IMR-90 (cell line): ENCODE data around the gene RBPJL. TPM values are rescaled to one million over a fixed set of nuclear protein-coding genes. Genes with fewer than 3 reads are reported as not detected.

Experiments used
- ATAC-seq: fragments of 200-7000 bp; cut with Tn5 transposase; 2 replicates; pipeline ENCODE4 v1.9.1; 2020; ENCODE audit warnings: low read depth, mild to moderate bottlenecking, moderate library complexity
- BruUV-seq: library from RNA; stranded (reverse); fragments of 400-500 nt; replicated peaks from 2 replicates; lab custom pipeline; 2021; lab: Mats Ljungman, UMichigan
- CTCF ChIA-PET: fragments of 300-600 bp; formaldehyde crosslinking; extraction: SDS; loops from one replicate; lab custom pipeline; 2021; ENCODE audit warnings: antibody characterized with exemption; lab: Yijun Ruan, JAX
- POLR2A ChIA-PET: fragments of 300-600 bp; sonication (Branson Sonifier 250); formaldehyde crosslinking; loops from one replicate; lab custom pipeline; 2022; ENCODE audit warnings: antibody characterized with exemption; ENCODE audit not compliant: unreplicated experiment; lab: Charles Lee
- DNase-seq: peaks from one replicate; pipeline ENCODE4 v3.0.0; 2013
- H2AFZ ChIP-seq: replicated peaks from 2 replicates; pipeline ENCODE3; 2013; ENCODE audit warnings: low read length, mild to moderate bottlenecking; ENCODE audit not compliant: poor library complexity
- H2AK5ac ChIP-seq: 2 replicates; pipeline ENCODE4 v1.6.1; 2013; ENCODE audit warnings: low read depth, low read length, inconsistent platforms
- H2AK9ac ChIP-seq: replicated peaks from 2 replicates; pipeline ENCODE3; 2013; ENCODE audit warnings: mild to moderate bottlenecking, low read depth, low read length, moderate library complexity; ENCODE audit not compliant: poor library complexity
- H2BK120ac ChIP-seq: 2 replicates; pipeline ENCODE4 v1.6.1; 2013; ENCODE audit warnings: low read depth, low read length, inconsistent platforms
- H2BK15ac ChIP-seq: 3 replicates; pipeline ENCODE4 v1.6.1; 2013; ENCODE audit warnings: low read depth, low read length, inconsistent platforms
- H2BK20ac ChIP-seq: 2 replicates; pipeline ENCODE4 v1.6.1; 2013; ENCODE audit warnings: low read depth, mild to moderate bottlenecking, inconsistent platforms, low read length, moderate library complexity
- H2BK5ac ChIP-seq: 2 replicates; pipeline ENCODE4 v1.6.1; 2013; ENCODE audit warnings: mild to moderate bottlenecking, low read depth, low read length, inconsistent platforms; ENCODE audit not compliant: poor library complexity, severe bottlenecking
- H3K14ac ChIP-seq: replicated peaks from 2 replicates; pipeline ENCODE4 v1.6.1; 2013; ENCODE audit warnings: low read depth, low read length, inconsistent platforms
- H3K18ac ChIP-seq: 2 replicates; pipeline ENCODE4 v1.6.1; 2013; ENCODE audit warnings: low read depth, low read length, control low read depth
- H3K23ac ChIP-seq: 2 replicates; pipeline ENCODE4 v1.6.1; 2013; ENCODE audit warnings: low read depth, low read length, inconsistent platforms
- H3K27ac ChIP-seq: 2 replicates; pipeline ENCODE4 v1.5.1; 2013; ENCODE audit warnings: mild to moderate bottlenecking, control low read depth, low read length; ENCODE audit not compliant: insufficient read depth
- H3K27me3 ChIP-seq: 2 replicates; pipeline ENCODE4 v1.6.1; 2013; ENCODE audit warnings: low read length; ENCODE audit not compliant: control insufficient read depth, insufficient read depth
- H3K36me3 ChIP-seq: 2 replicates; pipeline ENCODE4 v1.6.1; 2013; ENCODE audit warnings: low read length, mixed read lengths; ENCODE audit not compliant: control insufficient read depth, insufficient read depth
- H3K4ac ChIP-seq: 2 replicates; pipeline ENCODE4 v1.6.1; 2013; ENCODE audit warnings: low read depth, low read length, inconsistent platforms
- H3K4me1 ChIP-seq: 2 replicates; pipeline ENCODE4 v1.6.1; 2013; ENCODE audit warnings: low read length, mixed read lengths; ENCODE audit not compliant: control insufficient read depth, insufficient read depth
- H3K4me2 ChIP-seq: 2 replicates; pipeline ENCODE4 v1.6.1; 2013; ENCODE audit warnings: low read depth, mild to moderate bottlenecking, control low read depth, low read length, moderate library complexity
- H3K4me3 ChIP-seq: 2 replicates; pipeline ENCODE4 v1.5.1; 2013; ENCODE audit warnings: low read depth, mild to moderate bottlenecking, control low read depth, low read length, moderate library complexity; ENCODE audit not compliant: insufficient read depth
- H3K56ac ChIP-seq: 2 replicates; pipeline ENCODE4 v1.6.1; 2013; ENCODE audit warnings: low read length, inconsistent platforms; ENCODE audit not compliant: insufficient read depth; ENCODE audit errors: extremely low read depth
- H3K79me1 ChIP-seq, 2 experiments: 2 replicates each; pipeline ENCODE4 v1.6.1; 2013; ENCODE audit warnings: low read length in 2 of 2, inconsistent platforms in 1 of 2, low read depth in 1 of 2
- H3K9ac ChIP-seq: 2 replicates; pipeline ENCODE4 v1.6.1; 2013; ENCODE audit warnings: low read depth, low read length, control low read depth
- H3K9me1 ChIP-seq: 2 replicates; pipeline ENCODE4 v1.6.1; 2013; ENCODE audit warnings: low read length, inconsistent platforms; ENCODE audit not compliant: insufficient read depth
- H3K9me3 ChIP-seq: 2 replicates; pipeline ENCODE4 v1.6.1; 2013; ENCODE audit warnings: low read length; ENCODE audit not compliant: control insufficient read depth, insufficient read depth
- H4K20me1 ChIP-seq: 2 replicates; pipeline ENCODE4 v1.6.1; 2013; ENCODE audit warnings: low read length, inconsistent platforms; ENCODE audit not compliant: insufficient read depth
- H4K5ac ChIP-seq: 2 replicates; pipeline ENCODE4 v1.6.1; 2013; ENCODE audit warnings: mild to moderate bottlenecking, low read depth, low read length, control low read depth
- H4K8ac ChIP-seq, 2 experiments: 2 replicates each; pipeline ENCODE4 v1.6.1; 2013; ENCODE audit warnings: low read depth in 2 of 2, low read length in 2 of 2, control low read depth in 1 of 2, inconsistent platforms in 1 of 2
- H4K91ac ChIP-seq: 2 replicates; pipeline ENCODE4 v1.6.1; 2013; ENCODE audit warnings: low read depth, low read length, inconsistent platforms; ENCODE audit not compliant: insufficient read depth
- SMC3 ChIP-seq: fragments of 150-350 bp; IDR thresholded peaks from 2 replicates; pipeline ENCODE4 v1.6.1; 2016; ENCODE audit warnings: low read depth, mild to moderate bottlenecking, antibody characterized with exemption, low read length, moderate library complexity
- WGBS, 2 experiments: methylation state at CpG; one replicate each; pipeline versions ENCODE4 v1.1.5 to v1.1.7; 2013; ENCODE audit warnings: missing lambda C conversion rate in 2 of 2; ENCODE audit not compliant: insufficient read length in 1 of 2; ENCODE audit errors: extremely low coverage in 2 of 2; 5-methylcytosine and 5-hydroxymethylcytosine counted together
- dilution Hi-C: fragments of 300-500 bp; cut with HindIII; formaldehyde crosslinking; loops from one replicate; pipeline ENCODE4 v1.14.3; 2018; ENCODE audit warnings: low sequenced_read_pairs; ENCODE audit not compliant: unreplicated experiment
- in situ Hi-C: fragments of 300-500 bp; cut with MboI; formaldehyde crosslinking; loops from 3 replicates; pipeline ENCODE4 v1.14.3; 2019; ENCODE audit warnings: low sequenced_read_pairs, inconsistent platforms, mixed read lengths
- intact Hi-C: fragments of 100-400 bp; cut with micrococcal nuclease; formaldehyde crosslinking; loops from 2 replicates; pipeline ENCODE4 v1.10.0; 2022
- polyA plus RNA-seq, 3 experiments: library from polyadenylated mRNA; depleted of rRNA; stranded (reverse); fragments of >200 nt; gene quantifications; 2 replicates each; pipeline ENCODE4 v1.2.3, GENCODE V29; 2012; ENCODE audit warnings: low replicate concordance in 1 of 3
- total RNA-seq: library from RNA; depleted of rRNA; stranded (reverse); fragments of >200 nt; gene quantifications from 2 replicates; pipeline ENCODE4 v1.2.3, GENCODE V29; 2012
- TF ChIP-seq, protein P1 (sequence below): conservative IDR thresholded peaks from 2 replicates; pipeline ENCODE4 v1.5.1; 2012; ENCODE audit warnings: mild to moderate bottlenecking, low read depth, low read length, improper control_type of control experiment
- TF ChIP-seq, protein P2 (sequence below): fragments of 150-350 bp; IDR thresholded peaks from 2 replicates; pipeline ENCODE4 v1.6.1; 2017; ENCODE audit warnings: mild to moderate bottlenecking, antibody characterized with exemption, low read length, low read depth

The RBPJL gene
- total and polyA plus RNA-seq, 2 of the 4 experiments (the other 2 are of a cell fraction): not detected

DNA sequence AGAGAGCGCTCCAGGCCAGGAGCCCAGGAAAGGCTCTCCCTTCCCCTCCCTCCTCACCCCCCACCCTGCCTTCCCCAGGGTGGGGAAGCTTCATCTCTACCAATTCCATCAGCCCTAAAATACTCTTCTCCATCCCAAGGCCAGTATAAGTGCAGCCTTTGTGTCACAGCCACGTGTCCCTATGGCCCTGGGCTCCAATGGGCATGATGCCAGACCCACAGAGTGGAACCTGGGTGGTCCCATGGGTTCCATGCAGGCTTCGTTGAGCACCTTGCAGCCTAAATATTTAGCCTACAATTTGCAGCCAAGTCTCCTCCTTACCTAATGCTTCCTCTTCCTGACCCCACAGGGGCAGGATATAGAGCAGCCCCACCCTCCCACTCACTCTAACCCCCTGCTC lies 2.4 kb downstream of the RBPJL start:
- H3K9me3 ChIP-seq: no peaks in the 10 kb centered on the region
- DNase-seq: no peak
- in situ Hi-C loops: no loop called here
- no TSS peak for BruUV-seq
- H2AFZ ChIP-seq: no peak overlapping the region
- no peak for ATAC-seq
- no peak overlapping the region for H2BK15ac ChIP-seq
- H2BK120ac ChIP-seq: no peak overlapping the region
- no peak overlapping the region for H4K8ac ChIP-seq
- H4K5ac ChIP-seq: no peak overlapping the region
- H3K79me1 ChIP-seq: no peaks in the 10 kb centered on the region
- H3K4ac ChIP-seq: no peak overlapping the region
- H3K4me1 ChIP-seq: peaks cover 2% of the 10 kb centered on the region; the same call in 1 of the 2 replicates
- intact Hi-C loops: no loop called here
- 38% methylated on average over 3 of the region's 3 CpGs; no CpG with 5 or more reads in 1 of the 2 experiments for WGBS, 2 experiments
- no peak overlapping the region for H3K56ac ChIP-seq
- H3K18ac ChIP-seq: no peak overlapping the region
- H3K4me3 ChIP-seq: no peak overlapping the region
- no peak overlapping the region for H2AK5ac ChIP-seq
- no peak overlapping the region for H2AK9ac ChIP-seq
- H3K9me1 ChIP-seq: no peaks in the 10 kb centered on the region
- no peak overlapping the region for H3K23ac ChIP-seq
- no peaks in the 10 kb centered on the region for H4K20me1 ChIP-seq
- dilution Hi-C loops: no loop called here
- ChIA-PET POLR2A (no interaction called here), CTCF (no interaction called here)
- H3K27ac ChIP-seq: no peak overlapping the region
- no peak overlapping the region for H3K9ac ChIP-seq
- H2BK5ac ChIP-seq: no peak overlapping the region
- H3K14ac ChIP-seq: no peak overlapping the region
- TF ChIP-seq, protein P1, sequence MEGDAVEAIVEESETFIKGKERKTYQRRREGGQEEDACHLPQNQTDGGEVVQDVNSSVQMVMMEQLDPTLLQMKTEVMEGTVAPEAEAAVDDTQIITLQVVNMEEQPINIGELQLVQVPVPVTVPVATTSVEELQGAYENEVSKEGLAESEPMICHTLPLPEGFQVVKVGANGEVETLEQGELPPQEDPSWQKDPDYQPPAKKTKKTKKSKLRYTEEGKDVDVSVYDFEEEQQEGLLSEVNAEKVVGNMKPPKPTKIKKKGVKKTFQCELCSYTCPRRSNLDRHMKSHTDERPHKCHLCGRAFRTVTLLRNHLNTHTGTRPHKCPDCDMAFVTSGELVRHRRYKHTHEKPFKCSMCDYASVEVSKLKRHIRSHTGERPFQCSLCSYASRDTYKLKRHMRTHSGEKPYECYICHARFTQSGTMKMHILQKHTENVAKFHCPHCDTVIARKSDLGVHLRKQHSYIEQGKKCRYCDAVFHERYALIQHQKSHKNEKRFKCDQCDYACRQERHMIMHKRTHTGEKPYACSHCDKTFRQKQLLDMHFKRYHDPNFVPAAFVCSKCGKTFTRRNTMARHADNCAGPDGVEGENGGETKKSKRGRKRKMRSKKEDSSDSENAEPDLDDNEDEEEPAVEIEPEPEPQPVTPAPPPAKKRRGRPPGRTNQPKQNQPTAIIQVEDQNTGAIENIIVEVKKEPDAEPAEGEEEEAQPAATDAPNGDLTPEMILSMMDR: no peak
- TF ChIP-seq, protein P2, sequence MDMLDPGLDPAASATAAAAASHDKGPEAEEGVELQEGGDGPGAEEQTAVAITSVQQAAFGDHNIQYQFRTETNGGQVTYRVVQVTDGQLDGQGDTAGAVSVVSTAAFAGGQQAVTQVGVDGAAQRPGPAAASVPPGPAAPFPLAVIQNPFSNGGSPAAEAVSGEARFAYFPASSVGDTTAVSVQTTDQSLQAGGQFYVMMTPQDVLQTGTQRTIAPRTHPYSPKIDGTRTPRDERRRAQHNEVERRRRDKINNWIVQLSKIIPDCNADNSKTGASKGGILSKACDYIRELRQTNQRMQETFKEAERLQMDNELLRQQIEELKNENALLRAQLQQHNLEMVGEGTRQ: no peak
- TF ChIP-seq SMC3: no peak
- H3K36me3 ChIP-seq: no peaks in the 10 kb centered on the region
- H4K91ac ChIP-seq: no peak overlapping the region
- H2BK20ac ChIP-seq: no peak overlapping the region
- H3K27me3 ChIP-seq: peaks cover 48% of the 10 kb centered on the region
- H3K4me2 ChIP-seq: no peak overlapping the region
